Caki2 (cell line): ENCODE measurements around the gene ANKRD61. TPM values are rescaled to one million over a fixed set of nuclear protein-coding genes. Genes with fewer than 3 reads are reported as not detected.
"Not testable (repeated sequence)": the region's sequence is repeated elsewhere in the genome, so short reads cannot be mapped to it uniquely, and the experiment has no call there.

Experiments used
- DNase-seq: peaks from one replicate; pipeline ENCODE4 v3.0.0-alpha.2; 2015; ENCODE audit warnings: low read depth
- in situ Hi-C: cut with HindIII; loops from 2 replicates; pipeline ENCODE4 v1.10.0; 2016; ENCODE audit warnings: low sequenced_read_pairs, low pct_unique_long_range_greater_than_20kb, mixed read lengths
- total RNA-seq: library from RNA; depleted of rRNA; stranded (reverse); fragments of >200 nt; shearing (Covaris generic); gene quantifications from 2 replicates; pipeline ENCODE4 v1.2.3, GENCODE V29; 2014; ENCODE audit warnings: low replicate concordance; rRNA removed

Gene ANKRD61
- not detected in 2 replicates for total RNA-seq

DNA sequence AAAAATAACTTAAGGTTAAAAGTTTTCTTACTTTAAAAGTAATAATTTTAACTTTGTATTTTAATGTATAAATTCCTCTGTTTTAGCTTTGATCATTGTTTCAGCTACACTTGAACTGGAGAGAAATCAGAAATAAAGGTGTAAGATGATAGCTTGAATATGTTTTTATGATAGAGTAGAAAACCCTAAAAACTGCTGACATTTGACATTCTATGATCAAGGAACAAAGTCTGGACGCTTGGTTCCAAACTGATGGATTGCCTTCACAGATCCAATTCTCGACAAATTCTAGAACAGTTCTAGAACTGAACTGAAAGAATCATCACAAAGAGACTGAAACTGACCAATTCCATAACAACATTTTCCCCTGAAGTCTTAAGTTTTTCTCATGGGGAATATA lies at the start of gene ANKRD61:
TSS of gene ANKRD61 (plus strand) at position 389 of the 400 bp plus-strand sequence. CDS start at position 389, 0 bp downstream.
- in situ Hi-C loops: no loop called here
- no peak for DNase-seq

DNA sequence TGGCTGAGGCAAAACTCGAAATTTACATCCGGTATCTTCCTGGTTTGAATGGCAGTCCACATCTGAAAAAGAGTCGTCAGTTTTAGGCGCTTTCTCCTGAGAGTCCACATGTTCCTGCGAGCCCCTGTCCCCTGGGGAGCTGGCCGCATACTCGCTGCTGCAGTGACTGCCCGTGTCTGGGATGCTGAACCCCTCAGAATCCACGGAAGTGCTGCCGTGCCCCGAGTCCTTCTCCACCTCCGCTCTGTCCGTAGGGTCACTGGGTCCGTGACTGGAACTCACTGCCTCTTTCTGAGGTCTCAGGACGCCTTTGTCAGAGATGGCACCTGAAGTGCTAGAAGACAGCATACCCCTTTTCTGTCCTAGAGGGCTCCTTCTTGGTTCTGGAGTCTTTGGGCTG lies 44.1 kb upstream of the ANKRD61 start:
- in situ Hi-C loops, DNase-seq: not testable (repeated sequence)

DNA sequence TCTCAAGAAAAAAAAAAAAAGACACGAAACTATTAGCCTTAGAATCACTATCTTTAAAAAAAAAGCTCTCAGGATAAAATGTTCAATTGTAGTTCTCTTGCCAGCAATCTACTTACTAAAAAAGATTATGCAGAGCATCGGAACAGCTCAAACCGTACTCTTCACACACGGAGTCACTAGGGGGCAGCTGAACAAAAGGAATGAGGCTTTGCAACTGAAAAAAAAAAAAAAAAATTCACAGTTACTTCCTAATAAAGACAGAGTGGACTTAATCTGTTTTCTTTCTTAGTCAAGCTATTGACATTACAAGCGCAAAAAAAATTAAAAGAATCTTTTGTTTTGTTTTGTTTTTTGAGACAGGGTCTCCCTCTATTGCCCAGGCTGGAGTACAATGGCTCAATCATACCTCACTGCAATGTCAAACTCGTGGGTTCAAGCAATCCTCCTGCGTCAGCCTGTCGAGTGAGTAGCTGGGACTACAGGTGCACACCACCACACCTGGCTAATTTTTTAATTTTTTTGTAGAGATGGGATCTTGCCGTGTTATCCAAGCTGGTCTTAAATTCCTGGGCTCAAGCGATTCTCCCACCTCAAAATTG lies 33.9 kb upstream of the ANKRD61 start:
- peak; percentile 85 for DNase-seq
- in situ Hi-C loops: no loop called here

DNA sequence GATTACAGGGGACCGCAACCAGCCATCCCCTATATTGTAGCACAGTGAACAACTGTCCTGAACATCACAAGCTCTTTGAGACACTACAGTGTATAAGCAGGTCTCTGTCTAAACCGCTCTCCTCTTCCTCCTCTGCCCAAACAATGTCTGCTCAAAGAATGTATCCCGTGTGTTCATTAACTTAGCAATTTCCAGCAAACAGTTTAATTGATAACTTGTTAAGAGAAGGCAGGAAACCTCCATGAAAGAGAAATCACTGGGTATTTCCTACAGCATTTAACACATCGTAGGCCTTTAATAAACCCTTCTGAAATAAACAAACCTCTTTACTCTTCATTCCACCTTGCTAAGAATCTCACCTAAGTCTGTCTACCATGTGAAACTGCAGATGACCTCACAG lies 23.8 kb upstream of the ANKRD61 start:
- in situ Hi-C loops: no loop called here
- no peak for DNase-seq

DNA sequence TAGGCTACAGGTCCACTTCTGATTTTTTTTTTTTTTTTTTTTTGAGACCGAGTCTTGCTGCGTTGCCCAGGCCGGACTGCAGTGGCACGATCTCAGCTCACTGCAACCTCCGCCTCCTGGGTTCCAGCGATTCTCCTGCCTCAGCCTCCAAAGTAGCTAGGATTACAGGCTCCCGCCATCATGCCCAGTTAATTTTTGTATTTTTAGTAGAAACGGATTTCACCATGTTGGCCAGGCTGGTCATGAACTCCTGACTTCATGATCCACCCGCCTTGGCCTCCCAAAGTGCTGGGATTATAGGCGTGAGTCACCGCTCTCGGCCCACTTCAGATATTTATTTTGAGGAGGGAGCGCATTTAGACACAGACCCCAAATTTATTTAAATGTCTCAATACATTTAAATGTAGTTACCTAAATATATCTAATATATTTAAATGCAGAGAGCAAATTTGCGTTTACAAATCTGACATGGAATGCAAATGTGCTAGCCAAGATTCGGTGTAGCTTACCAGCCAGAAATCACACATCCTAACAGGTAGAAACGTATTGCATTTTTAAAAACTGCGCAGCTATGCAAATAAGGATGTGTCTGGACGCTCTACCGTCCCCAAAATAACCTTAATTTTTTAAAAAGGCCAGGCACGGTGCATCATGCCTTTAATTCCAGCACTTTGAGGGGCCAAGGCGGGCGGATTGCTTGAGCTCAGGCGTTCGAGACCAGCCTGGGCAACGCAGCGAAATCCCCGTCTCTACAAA lies 23.2 kb upstream of the ANKRD61 start:
- in situ Hi-C loops, DNase-seq: not testable (repeated sequence)

DNA sequence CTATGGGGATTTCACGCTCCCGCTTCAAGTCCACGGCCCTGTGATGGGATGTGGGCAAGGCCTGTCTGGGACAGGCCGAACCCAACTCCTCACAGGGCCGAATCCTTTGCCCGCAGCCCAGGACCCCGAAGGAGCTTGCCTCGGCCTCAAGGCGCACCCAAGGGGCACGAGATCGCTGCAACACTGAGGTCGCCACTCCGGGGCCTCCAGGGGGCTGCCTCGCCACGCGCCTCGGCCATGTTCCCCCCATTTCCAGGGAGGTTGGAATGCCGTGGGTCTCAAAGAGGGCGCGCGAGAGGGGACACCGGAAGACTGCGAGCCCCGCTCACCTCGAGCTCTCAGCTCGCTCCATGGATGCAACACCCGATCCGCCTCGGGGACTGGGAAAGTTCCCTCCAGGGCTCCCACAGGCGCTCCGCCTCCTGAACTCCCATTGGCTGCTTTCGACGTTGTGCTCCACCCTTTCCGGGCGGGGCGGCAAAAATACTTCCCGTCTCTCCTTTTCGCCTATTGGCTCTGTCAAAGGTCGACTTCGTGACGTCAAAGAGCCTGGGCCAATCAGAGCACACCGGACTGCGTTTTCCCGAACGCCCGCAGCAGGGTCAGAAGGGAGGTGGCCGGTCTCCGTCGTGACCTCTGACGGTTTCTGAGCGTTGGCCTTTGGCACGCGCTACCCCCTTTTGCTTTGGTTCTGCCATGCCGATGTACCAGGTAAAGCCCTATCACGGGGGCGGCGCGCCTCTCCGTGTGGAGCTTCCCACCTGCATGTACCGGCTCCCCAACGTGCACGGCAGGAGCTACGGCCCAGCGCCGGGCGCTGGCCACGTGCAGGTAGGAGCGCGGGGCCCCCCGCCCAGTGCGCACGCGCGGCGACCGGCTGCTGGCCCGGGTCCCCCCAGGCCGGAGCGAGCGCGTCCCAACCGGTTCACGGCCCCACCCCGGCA lies 22.2 kb upstream of the ANKRD61 start, which contains the start of the genes AIMP2 and PMS2:
TSS of gene AIMP2 (plus strand) at position 605 of the 944 bp plus-strand sequence. CDS start at position 697, 92 bp downstream.
TSS of gene PMS2 (minus strand) at position 382 of the 944 bp plus-strand sequence. CDS start at position 352, 30 bp downstream.
- in situ Hi-C loops: no loop called here
- DNase-seq: peak; percentile 100

DNA sequence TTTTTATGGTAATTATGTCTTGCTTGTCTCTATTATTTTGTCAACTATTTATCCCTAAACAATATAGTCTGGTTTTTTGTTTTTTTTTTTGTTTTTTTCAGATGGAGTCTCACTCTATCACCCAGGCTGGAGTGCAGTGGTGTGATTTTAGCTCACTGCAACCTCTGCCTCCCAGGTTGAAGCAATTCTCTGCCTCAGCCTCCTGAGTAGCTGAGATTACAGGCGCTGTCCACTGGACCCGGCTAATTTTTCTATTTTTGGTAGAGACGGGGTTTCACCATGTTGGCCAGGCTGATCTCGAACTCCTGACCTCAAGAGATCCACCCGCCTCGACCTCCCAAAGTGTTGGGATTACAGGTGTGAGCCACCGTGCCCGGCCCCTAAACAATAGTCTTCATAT lies 20.8 kb upstream of the ANKRD61 start:
- in situ Hi-C loops, DNase-seq: not testable (repeated sequence)

DNA sequence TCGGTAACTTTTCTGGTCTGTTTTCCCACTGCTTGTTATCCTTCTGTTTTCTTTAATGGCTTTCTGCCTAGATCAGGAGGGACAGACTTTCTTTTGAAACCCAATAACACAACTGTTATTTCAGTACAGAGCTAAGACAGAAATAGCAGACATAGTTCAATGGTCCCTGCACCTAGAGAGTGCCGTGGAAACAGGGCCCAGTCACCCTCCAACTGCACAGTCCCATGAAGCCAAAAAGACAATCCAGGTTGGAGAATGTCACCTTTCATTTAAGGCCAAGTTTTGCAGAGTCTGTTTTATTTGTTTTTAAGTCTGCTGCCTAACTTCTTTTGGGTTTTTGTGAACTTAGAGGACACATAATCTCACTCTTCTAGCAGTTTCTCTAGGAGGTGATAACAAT lies 19.6 kb upstream of the ANKRD61 start:
- in situ Hi-C loops: no loop called here
- no peak for DNase-seq

DNA sequence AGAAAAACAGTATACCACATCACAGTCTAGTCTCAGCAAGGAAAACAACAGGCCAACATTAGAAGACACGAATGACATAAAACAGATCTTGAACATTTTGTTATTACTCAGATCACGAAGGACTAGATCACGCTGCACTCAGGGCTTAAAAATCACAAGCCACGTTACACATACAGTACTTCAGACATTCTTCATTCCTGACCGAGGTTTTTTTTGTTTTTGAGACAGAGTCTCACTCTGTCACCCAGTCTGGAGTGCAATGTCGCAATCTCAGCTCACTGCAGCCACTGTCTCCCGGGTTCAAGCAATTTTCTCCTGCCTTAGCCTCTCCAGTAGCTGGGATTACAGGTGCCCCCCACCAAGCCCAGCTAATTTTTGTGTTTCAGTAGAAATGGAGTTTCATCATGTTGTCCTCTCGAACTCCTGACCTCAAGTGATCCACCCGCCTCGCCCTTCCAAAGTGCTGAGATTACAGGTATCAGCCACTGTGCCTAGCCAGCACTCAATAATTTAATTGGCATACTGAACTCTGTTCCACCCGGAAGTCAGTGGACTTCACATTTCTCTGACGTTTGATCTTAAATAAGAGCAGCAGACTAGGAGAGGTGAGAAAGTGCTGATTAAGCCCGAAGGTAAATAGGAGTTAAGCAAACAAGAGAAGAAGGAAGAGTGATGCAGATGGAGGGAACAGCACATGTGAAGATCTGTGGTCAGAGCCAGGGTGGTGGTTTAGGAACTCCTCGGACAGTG lies 18.6 kb upstream of the ANKRD61 start:
- no peak for DNase-seq
- in situ Hi-C loops: no loop called here

DNA sequence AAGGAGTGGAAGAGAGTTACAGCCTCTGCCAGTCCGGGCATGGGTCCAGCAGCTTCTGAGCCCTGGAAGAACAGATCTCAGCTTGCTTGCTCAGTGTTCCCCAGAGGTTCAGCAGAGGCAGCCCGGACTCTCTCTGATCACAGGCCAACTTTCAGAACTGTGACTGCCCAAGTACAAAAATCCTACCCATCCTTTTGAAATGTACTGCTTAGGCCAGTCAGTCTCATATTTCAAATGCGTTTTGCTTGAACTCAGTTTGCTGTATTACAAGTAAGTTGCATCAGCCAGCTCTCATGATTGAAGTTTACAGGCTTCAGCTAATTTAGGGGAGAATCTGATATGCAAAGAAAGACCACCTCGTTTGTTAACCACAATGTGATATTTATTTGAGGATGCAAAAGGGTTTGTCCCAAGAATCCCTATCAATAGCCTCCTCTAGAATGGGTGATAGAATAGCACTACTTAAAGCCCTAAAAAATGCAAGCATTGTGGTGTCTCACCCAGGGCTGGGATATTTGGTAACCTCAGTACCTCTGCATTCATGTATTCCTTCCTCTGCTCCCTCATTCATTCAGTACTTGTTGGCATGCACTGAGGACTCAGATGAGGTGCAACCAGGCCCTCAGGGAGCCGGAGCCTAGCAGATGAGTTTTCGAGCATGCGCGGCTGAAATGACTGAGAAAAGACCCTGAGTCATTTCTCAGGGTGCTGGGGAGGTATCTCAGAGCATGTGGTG lies 15.1 kb upstream of the ANKRD61 start:
- no peak for DNase-seq
- in situ Hi-C loops: no loop called here

DNA sequence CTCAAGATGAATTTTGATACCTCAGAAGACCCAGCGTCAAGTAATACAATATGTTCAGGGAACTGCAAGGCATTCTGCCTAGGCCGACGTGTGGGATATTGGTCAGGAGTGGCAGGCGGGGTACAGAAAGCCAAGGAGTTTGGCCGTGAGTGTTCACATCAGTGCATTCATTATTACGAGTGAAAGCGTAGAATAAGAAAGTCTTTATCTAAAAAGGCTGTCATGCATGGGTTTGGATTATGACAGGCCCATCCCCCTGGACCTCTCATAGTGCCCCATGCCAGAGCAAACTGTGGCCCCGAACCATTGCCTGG lies 14.6 kb upstream of the ANKRD61 start:
- in situ Hi-C loops: no loop called here
- no peak for DNase-seq

DNA sequence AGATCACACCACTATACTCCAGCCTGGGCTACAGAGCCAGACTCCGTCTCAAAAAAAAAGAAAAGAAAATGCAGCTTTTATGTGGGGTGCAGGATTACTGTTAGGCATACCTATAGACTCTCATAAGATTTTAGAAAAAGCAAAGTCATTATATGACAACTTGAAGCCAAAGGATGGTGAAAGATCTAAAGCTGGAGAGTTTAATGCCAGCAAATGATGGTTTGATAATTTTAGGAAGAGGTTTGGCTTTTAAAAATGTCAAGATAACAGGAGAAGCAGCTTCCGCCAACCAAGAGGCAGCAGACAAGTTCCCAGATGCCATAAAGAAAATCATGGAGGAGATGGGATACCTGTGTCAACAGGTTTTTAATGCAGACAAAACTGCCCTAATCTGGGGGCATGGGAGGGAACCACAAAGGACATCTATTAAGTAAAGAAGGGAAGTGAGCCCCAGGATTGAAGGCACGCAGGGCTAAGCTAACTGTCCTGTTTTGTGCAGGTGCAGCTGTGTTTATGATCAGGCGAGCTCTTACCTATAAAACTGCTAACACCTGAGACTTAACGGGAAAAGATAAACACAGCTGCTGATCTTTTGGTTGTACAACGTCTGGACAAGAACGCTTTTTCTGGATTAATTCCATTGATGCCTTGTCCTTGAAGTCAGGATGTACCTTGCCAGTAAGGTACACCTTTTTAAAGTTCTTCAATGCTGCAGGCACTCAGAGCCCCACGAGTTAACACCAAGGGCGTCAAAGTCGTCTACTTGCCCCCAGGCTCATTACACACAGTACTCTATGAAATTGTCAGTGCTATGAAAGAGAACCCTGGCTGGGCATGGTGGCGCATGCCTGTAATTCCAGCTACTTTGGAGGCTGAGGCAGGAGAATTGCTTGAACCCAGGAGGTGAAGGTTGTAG lies 10.5 kb upstream of the ANKRD61 start:
- DNase-seq: no peak
- in situ Hi-C loops: no loop called here

DNA sequence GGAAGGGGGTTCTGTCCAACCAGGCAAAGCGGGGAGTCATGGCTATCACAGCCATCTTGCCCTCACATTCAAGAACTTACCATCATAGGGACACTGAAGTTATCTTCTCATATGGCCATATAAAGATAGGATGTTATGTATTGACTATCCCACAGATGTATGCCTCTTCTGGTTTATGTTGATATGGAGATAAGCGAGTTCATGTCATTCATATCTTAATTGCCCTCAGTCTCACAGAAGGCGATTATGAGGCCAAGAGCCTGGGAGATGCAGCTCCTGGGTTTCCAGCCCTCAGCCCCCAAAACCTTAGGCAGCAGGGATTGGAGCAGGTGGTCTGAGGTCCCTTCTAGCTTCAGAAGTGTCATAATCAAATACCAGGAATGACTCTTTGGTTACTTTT lies 8.5 kb upstream of the ANKRD61 start:
- DNase-seq: no peak
- in situ Hi-C loops: no loop called here

DNA sequence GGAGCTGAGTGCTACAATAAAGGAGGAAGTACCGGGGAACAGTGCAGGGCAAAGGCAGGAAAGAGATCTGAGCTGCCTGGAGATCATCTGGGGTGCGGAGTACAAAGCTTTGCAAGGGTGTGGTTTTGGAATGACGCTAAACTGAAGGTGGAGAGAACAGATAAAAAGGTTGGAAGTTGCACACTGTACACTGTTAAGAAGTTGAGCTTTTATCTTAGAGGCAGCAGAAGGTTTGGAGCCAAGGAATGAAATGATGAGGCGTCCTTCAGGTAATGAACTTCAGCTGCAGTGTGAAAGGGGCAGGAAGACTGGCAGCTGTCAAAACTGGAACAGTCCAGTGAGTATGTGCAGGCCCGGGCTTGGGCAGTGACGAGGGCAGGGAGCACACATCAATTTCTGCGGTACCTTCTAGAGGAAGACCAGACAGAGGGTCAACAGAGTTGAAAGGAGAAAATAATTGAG lies 7.2 kb upstream of the ANKRD61 start:
- in situ Hi-C loops: no loop called here
- DNase-seq: no peak

DNA sequence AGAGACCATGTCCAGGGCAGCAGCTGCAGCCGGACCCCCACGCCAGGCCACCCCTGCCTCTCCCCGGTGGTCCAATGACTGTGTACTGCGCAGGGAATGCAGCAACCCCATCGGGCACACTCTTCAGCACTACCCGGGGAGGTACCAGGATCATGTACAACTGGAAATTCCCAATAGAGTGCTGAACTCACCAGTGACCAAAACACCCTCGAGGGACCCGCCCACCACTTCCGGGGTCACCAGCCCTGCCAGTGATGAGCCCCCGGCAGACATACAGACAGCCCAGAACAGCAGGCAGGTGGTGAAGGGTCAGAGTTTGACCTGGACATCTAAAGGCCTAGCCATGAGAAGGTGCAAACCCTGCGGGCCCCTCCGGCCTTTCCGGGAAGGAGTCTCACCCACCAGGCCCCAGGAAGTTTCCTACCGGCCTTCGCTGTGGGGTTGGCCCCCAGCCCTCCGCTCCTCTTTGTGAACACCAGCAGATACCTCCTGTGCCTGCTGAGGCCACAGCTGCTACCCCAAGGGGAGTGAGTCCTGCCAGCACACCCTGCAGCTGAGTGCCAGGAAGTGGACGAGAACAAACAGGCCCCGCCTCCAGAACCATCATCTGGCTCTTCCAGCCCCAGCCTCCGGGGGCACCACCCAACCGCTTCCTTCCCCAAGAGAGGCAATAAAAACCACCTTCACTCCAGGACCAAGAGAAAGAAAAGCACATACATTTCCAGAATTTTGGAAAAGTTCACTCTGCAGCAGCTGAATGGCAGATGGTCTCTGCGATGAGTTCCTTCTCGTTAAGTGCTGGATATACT lies 5.0 kb upstream of the ANKRD61 start:
- peak; percentile 32 for DNase-seq
- in situ Hi-C loops: no loop called here
